ENCODE data around the gene KLHL36.
"Not testable (repeated sequence)": the region's sequence is repeated elsewhere in the genome, so short reads cannot be mapped to it uniquely, and the experiment has no call there.

The KLHL36 gene

DNA sequence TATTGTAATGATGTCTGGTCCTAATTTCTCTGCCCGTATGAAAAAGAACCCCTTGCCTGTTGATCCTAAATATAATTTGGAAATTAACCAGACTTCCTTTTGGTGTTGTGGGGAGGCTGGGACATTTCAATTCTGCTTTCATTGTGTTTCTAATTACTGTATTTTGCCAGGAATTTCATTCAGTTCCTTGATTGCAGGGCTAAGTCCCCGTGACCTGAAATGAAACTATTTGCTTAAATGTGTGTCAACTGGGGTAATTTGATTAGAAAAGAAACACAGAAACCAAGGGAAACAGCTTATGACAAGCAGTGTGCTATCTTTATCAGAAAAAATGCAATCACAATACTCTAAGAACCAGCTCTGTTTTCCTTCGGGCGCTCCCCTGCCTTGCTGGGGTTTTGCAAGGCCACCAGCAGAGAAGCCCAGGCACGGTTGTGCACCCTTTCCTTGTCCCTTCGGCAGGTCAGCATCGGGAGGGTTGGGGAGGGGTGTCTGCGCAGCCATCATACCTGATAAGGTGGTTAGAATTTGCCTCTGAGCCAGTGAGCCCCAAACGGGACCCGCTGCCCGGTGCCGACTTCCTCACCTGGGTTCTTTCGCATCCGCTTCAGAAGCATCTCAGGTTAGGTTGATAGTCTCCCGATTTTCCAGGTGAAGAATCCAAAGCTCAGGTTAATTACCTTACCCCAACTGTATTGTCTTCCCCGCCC lies 19.4 kb downstream of the KLHL36 start:
- H3K4me3 ChIP-seq (ENCODE audit: low read depth, low read length): no peak overlapping the region

- no peak overlapping the region for H3K4me3 ChIP-seq (ENCODE audit: low read depth, low read length)
These were observed 21.8 kb downstream of the KLHL36 start for GRCh38 chr16:84670063-84670462.

DNA sequence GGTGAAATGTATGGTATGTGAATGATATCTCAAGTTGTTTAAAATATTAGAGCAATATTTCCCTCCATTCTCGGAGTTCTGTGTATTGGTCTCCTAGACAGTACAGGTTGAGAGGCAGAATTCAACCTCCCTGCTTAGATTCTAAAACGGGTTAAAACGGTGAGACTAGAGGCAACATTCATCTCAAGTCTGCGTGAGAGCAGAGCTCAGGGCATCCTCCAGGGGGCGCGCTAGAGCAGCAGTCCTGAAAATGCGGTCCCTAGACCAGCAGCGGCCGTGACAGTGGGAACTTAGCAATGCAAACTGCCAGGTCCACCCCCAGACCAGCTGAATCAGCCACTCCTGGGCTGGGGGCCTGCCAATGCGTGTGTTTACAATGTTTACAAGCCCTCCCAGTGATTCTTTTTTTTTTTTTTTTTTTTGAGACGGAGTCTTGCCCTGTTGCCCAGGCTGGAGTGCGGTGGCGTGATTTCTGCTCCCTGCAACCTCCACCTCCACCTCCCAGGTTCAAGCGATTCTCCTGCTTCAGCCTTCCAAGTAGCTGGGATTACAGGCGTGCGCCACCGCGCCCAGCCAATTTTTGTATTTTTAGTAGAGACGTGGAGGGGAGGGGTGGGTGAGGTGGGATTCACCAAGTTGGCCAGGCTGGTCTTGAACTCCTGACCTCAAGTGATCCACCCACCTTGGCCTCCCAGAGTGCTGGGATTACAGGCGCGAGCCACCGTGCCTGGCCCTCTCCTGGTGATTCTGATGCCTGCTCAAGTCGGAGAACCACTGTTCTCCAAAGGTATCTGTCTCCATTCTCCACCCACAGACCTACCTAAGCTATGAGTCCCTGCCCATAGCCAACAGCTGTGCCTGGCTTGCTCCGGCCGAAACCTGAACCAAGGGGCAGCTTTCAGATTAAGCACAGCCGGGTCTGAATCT lies 24.2 kb downstream of the KLHL36 start:
- no peak overlapping the region for H3K4me3 ChIP-seq (ENCODE audit: low read depth, low read length)

- H3K4me3 ChIP-seq (ENCODE audit: low read depth, low read length): no peak overlapping the region
These were observed 24.9 kb downstream of the KLHL36 start for GRCh38 chr16:84673203-84673535.

GRCh38 chr16:84673561-84673960 lies 25.2 kb downstream of the KLHL36 start:
- no peak overlapping the region for H3K4me3 ChIP-seq (ENCODE audit: low read depth, low read length)

DNA sequence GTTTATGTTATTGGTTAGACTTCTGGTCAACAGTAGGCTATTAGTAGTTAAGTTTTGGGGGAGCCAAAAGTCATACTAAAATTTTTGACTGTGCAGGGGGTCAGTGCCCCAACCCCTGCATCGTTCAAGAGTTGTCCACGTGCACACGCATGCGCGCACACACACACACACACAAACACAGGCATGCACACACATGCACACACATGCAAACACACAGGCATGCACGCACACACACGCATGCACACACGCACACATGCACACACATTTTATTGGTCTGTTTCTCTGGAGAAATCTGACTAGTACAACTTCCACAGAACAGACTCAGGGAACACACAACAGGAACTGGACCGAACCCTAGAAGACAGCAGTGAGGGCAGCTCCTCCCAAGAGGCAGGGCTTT lies 27.1 kb downstream of the KLHL36 start:
- no peak overlapping the region for H3K4me3 ChIP-seq (ENCODE audit: low read depth, low read length)

DNA sequence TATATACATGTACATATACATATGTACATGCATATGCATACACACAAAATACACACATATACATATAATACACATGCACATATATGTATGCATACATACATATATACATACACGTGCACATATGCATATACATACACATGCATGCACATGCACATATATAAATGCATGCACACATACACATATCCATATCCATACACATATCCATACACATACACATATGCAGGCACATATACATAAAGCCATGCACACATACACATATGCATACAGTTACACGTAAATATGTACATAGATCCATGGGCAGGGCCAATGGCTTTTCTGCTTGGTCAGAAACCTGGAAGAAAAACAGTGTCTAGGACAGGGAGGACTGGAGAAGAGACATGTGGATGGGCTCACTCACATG lies 27.6 kb downstream of the KLHL36 start:
- no peak overlapping the region for H3K4me3 ChIP-seq (ENCODE audit: low read depth, low read length)

- H3K4me3 ChIP-seq (ENCODE audit: low read depth, low read length): no peak overlapping the region
These were observed 28.9 kb downstream of the KLHL36 start for GRCh38 chr16:84677017-84677803.

DNA sequence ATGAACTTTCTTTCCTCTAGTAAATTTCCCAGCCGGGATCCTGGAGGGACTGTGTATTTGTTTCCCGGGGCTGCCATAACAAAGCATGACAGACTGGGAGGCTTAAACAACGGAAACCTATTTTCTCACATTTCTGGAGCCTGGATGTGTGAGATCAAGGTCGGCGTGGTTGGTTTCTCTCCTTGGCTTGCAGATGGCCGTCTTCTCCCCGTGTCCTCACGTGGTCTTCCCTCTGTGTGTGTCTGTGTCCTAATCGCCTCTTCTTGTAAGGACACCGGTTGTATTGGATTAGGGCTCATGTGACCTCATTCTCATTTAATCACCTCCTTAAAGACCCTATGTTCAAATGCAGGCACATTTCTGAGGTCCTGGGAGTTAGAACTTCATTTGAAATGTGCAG lies 29.5 kb downstream of the KLHL36 start:
- H3K4me3 ChIP-seq (ENCODE audit: low read depth, low read length): no peak overlapping the region

DNA sequence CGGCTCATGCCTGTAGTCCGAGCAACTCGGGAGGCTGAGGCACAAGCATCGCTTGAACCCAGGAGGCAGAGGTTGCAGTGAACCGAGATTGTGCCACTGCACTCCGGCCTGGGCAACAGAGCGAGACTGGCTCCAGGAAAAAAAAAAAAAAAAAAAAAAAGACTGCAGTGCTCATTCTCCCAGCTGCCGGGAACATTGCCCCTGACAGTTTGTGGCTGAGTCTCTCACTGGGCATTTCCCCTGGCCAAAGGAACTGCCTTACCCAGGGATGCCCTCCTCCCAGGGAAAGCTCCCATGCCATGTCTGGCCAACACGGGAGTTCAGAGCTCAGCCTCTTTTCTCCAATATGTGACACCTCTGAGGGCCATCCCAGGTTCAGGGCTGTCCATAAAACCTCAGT lies 30.2 kb downstream of the KLHL36 start:
- no peak overlapping the region for H3K4me3 ChIP-seq (ENCODE audit: low read depth, low read length)

DNA sequence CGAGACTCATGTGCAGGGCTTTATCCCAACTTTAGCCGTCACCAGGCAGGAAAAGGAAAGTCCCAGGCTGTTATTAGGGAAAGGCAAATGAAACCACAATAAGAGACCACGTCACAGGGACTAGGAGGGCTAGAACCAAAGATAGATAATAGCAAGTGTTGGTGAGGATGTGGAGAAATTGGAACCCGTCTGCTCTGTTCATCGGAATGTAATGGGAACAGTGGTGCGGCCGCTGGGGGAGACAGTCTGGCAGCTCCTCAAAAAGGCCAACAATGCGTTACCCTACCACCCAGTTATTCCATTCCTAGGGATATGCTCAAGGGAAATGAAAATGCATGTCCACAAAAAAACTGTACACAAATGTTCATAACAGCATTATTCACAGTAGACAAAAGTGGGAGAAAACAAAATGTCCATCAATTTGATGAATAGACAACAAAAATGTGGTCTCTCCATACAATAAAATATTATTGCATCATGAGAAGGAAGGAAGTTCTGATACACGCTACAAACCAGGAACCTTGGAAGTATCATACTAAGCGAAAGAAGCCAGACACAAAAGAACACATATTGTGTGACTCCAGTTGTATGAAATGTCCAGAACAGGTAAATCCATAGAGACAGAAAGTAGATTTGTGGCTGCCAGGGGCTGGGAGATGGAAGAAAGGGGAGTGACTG lies 32.0 kb downstream of the KLHL36 start:
- no peak overlapping the region for H3K4me3 ChIP-seq (ENCODE audit: low read depth, low read length)

DNA sequence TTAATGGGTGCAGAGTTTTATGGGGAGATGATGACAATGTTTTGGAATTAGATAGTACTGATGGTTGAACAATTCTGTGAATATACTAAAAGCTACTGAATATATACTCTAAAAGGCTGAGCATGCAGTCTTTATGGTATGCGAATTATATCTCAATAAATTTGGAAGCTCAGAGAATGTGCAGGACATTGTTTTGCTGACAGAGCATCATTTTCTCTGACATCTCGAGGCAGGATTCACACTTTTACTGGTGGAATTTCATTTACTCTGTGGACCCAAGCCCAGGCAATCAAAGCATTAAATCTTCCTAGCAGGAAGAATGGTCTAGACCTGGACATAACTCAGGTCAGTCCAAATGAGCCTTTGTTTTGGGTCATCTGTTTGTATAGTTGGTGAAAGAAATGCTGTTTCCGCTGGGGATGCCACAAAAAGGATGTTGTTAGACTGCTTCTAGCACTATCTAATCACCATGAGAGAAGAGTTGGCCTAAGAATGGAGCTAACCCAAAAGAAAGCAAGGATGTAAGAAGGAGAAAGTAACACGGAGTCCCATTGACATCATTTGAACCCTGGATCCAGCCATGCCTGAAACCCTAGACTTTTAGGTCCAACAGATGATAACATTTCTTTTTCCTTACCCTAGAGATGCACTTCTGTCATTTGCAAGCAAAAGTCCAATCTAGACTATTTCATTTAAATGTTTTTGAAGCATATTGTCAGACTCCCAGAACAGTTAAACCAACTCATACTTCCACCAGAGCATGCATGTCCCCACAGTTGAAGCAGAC lies 32.7 kb downstream of the KLHL36 start:
- H3K4me3 ChIP-seq (ENCODE audit: low read depth, low read length): no peak overlapping the region

- no peak overlapping the region for H3K4me3 ChIP-seq (ENCODE audit: low read depth, low read length)
These were observed 35.6 kb downstream of the KLHL36 start for GRCh38 chr16:84683691-84684591.

DNA sequence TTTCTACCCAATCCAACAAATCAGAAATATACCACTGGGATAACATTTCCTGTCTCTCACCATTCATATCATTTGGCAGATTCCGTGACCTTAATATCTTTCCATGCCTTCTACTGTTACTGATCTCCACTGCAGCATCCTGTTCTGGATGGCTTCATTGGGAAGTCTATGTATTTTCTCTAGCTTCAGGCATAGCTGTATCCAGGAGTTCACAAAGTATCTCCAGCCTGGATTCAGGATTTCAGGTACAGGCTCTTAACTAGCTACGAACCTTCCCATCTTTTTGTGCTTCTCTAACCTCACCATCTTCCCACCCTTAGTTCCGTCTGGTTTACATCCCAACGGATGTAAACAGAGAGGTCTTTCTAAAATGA lies 36.3 kb downstream of the KLHL36 start:
- no peak overlapping the region for H3K4me3 ChIP-seq (ENCODE audit: low read depth, low read length)

DNA sequence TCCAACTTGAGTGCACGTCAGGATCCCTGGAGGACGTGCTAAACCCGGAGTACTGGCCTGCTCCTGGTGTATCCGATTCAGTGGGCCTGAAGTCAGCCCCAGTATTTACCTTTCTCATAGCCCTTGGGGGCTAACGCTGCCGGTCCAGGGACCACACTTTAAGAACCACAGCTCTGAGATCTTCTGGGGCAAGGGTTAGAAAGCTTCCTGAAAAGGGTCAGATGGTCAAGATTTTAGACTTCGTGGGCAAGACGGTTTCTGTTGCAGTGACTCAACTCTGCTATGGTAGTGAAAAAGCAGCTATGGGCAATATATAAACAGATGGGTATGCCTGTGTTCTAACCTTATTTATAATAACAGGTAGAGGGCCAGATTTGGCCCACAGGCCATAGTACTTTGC lies 36.9 kb downstream of the KLHL36 start:
- H3K4me3 ChIP-seq (ENCODE audit: low read depth, low read length): no peak overlapping the region

GRCh38 chr16:84686707-84687298 lies 38.5 kb downstream of the KLHL36 start:
- H3K4me3 ChIP-seq (ENCODE audit: low read depth, low read length): no peak overlapping the region

GRCh38 chr16:84687715-84688114 lies 39.4 kb downstream of the KLHL36 start:
- H3K4me3 ChIP-seq (ENCODE audit: low read depth, low read length): no peak overlapping the region

DNA sequence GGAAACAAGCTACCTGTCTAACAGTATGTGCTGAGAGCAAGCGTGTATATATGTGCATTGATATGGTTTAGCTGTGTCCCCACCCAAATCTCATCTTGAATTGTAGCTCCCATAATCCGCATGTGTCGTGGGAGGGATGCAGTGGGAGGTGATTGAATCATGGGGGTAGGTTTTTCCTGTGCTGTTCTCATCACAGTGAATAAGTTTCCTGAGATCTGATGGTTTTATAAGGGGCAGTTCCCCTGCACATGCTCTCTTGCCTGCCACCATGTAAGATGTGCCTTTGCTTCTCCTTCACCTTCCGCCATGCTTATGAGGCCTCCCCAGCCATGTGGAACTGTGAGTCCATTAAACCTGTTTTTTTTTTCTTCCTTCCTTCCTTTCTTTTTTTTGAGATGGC lies 39.9 kb downstream of the KLHL36 start:
- H3K4me3 ChIP-seq (ENCODE audit: low read depth, low read length): not testable (repeated sequence)

GRCh38 chr16:84689111-84689510 lies 40.8 kb downstream of the KLHL36 start:
- H3K4me3 ChIP-seq (ENCODE audit: low read depth, low read length): no peak overlapping the region

Data from iPS-11a (cell line).